H1 (cell line): ENCODE measurements around the gene UVRAG. TPM values are rescaled to one million over a fixed set of nuclear protein-coding genes. Genes with fewer than 3 reads are reported as not detected.

ENCODE experiments used
- BRCA1 ChIP-seq: IDR thresholded peaks from 2 replicates; pipeline ENCODE4 v1.6.1; 2012; ENCODE audit warnings: low read depth, low read length, improper control_type of control experiment
- CEBPB ChIP-seq: IDR thresholded peaks from 2 replicates; pipeline ENCODE4 v1.6.1; 2012; ENCODE audit warnings: low read depth, low read length
- CTBP2 ChIP-seq: IDR thresholded peaks from 2 replicates; pipeline ENCODE4 v1.7.0; 2011; ENCODE audit warnings: borderline replicate concordance, mild to moderate bottlenecking, moderate library complexity, mixed read lengths, low read length; ENCODE audit not compliant: insufficient read depth, insufficient read length
- NRF1 ChIP-seq: IDR thresholded peaks from 2 replicates; pipeline ENCODE4 v1.6.1; 2011; ENCODE audit warnings: mild to moderate bottlenecking, low read depth, low read length, improper control_type of control experiment
- POLR2AphosphoS5 ChIP-seq: IDR thresholded peaks from 2 replicates; pipeline ENCODE4 v1.6.1; 2011; ENCODE audit warnings: low read depth, low read length
- SP1 ChIP-seq: IDR thresholded peaks from 2 replicates; pipeline ENCODE4 v1.6.1; 2011; ENCODE audit warnings: low read depth, low read length
- polyA plus RNA-seq, 7 experiments: library from polyadenylated mRNA; depleted of rRNA in 3 of 7; stranded (reverse) in 5 of 7; unstranded in 2 of 7; fragments of >200 nt in 5 of 7; fragments of 200-250 nt in 2 of 7; gene quantifications; 1 replicate in 5 of 7; 2 replicates in 1 of 7; 4 replicates in 1 of 7; pipeline versions ENCODE4 v1.2.1 to v1.2.3, GENCODE V29; 2011 to 2013; ENCODE audit warnings: missing spikeins in 2 of 7, mixed read lengths in 2 of 7
- total RNA-seq: library from RNA; stranded (reverse); fragmentation: NEBNext Ultra II Directional; extraction: Animal tissue kit (Norgen Biotek cat#: 25700); gene quantifications from 2 replicates; pipeline ENCODE4 v1.2.1, GENCODE V29; 2021

UVRAG gene
- total and polyA plus RNA-seq, 2 of the 8 experiments (the other 6 are each of a cell fraction or from before 2014, with no cell fraction given): 5.5 to 14.7 TPM

GRCh38 chr11:76008474-76008873, 193.5 kb downstream of the UVRAG start (continued):
- TF ChIP-seq BRCA1 (no peak), CEBPB (no peak), NRF1 (no peak), CTBP2 (no peak), POLR2AphosphoS5 (no peak), SP1 (no peak)
